Activated CD8-positive, alpha-beta T cell treated with anti-CD3 and anti-CD28 coated beads, Interleukin-2, amount 10 ng/mL, durations not matched to agents 7 days and 5 days (primary cell): Measurements from ENCODE around the gene TCEANC. TPM values are rescaled to one million over a fixed set of nuclear protein-coding genes. Genes with fewer than 3 reads are reported as not detected.
A peak's percentile ranks its signal among the peaks of the same experiment; 100 is the strongest.
"Not testable (repeated sequence)": the region's sequence is repeated elsewhere in the genome, so short reads cannot be mapped to it uniquely, and the experiment has no call there.

Source experiments
- ATAC-seq: fragments of 150-1000 bp; cut with Tn5 transposase; one replicate; pipeline ENCODE4 v1.10.0; 2021; ENCODE audit warnings: moderate library complexity
- CTCF ChIA-PET: fragments of 350-600 bp; sonication (Branson Sonifier 250); formaldehyde crosslinking; loops from one replicate; lab custom pipeline; 2021; ENCODE audit warnings: antibody characterized with exemption; lab: Charles Lee
- POLR2A ChIA-PET: fragments of 350-600 bp; sonication (Branson Sonifier 250); formaldehyde crosslinking; loops from one replicate; lab custom pipeline; 2021; ENCODE audit warnings: antibody characterized with exemption; lab: Charles Lee
- DNase-seq: peaks from one replicate; pipeline ENCODE4 v3.0.0-alpha.2; 2020
- H3K27ac Mint-ChIP-seq: one replicate; pipeline ENCODE4 v1.8.0; 2021; ENCODE audit warnings: mild to moderate bottlenecking, mixed read lengths
- H3K27me3 Mint-ChIP-seq: one replicate; pipeline ENCODE4 v1.8.0; 2021; ENCODE audit warnings: low read depth, mixed read lengths
- H3K36me3 Mint-ChIP-seq: one replicate; pipeline ENCODE4 v1.8.0; 2021; ENCODE audit warnings: low read depth, mixed read lengths
- H3K4me1 Mint-ChIP-seq: one replicate; pipeline ENCODE4 v1.8.0; 2021; ENCODE audit warnings: low read depth, mixed read lengths
- H3K4me3 Mint-ChIP-seq: one replicate; pipeline ENCODE4 v1.8.0; 2021; ENCODE audit warnings: mild to moderate bottlenecking, mixed read lengths
- H3K9me3 Mint-ChIP-seq: one replicate; pipeline ENCODE4 v1.8.0; 2022; ENCODE audit warnings: mixed read lengths; ENCODE audit not compliant: insufficient read depth
- total RNA-seq, 2 experiments: library from RNA; stranded (reverse); gene quantifications; one replicate each; pipeline ENCODE4 v1.2.3, GENCODE V29; 2021

Gene TCEANC
- total RNA-seq, 2 experiments from 2014 or later = 3.8 to 4.1 TPM

- Mint-ChIP-seq H3K4me1 (no peaks in the 10 kb centered on the region), H3K36me3 (no peaks in the 10 kb centered on the region), H3K27me3 (no peaks in the 10 kb centered on the region), H3K27ac (no peak overlapping the region), H3K4me3 (no peak overlapping the region), H3K9me3 (no peaks in the 10 kb centered on the region)
- no peak for DNase-seq
- POLR2A ChIA-PET = no interaction called here
- CTCF ChIA-PET = no interaction called here
- ATAC-seq = no peak
Measured at GRCh38 chrX:13676885-13677284, 23.9 kb downstream of the TCEANC start.

GRCh38 chrX:13679700-13680099, 26.8 kb downstream of the TCEANC start:
- H3K4me1 Mint-ChIP-seq, POLR2A ChIA-PET, ATAC-seq, H3K36me3 Mint-ChIP-seq, H3K4me3 Mint-ChIP-seq, H3K27ac Mint-ChIP-seq, DNase-seq, H3K27me3 Mint-ChIP-seq, H3K9me3 Mint-ChIP-seq: not testable (repeated sequence)
- CTCF ChIA-PET = interaction anchor here (1.7 kb wide), 1 partner anchor 10 kb away, joined by 6 read pairs; no protein-coding TSS in a partner anchor

- CTCF ChIA-PET = interaction anchor here (1.7 kb wide), 1 partner anchor 12 kb away, joined by 6 read pairs; no protein-coding TSS in a partner anchor
- POLR2A ChIA-PET = no interaction called here
- Mint-ChIP-seq H3K36me3 (no peaks in the 10 kb centered on the region), H3K4me3 (no peak overlapping the region), H3K9me3 (no peaks in the 10 kb centered on the region), H3K4me1 (peaks cover 5% of the 10 kb centered on the region), H3K27me3 (no peaks in the 10 kb centered on the region), H3K27ac (no peak overlapping the region)
- ATAC-seq = no peak
- no peak for DNase-seq
Measured at GRCh38 chrX:13681595-13681994, 28.7 kb downstream of the TCEANC start.

DNA sequence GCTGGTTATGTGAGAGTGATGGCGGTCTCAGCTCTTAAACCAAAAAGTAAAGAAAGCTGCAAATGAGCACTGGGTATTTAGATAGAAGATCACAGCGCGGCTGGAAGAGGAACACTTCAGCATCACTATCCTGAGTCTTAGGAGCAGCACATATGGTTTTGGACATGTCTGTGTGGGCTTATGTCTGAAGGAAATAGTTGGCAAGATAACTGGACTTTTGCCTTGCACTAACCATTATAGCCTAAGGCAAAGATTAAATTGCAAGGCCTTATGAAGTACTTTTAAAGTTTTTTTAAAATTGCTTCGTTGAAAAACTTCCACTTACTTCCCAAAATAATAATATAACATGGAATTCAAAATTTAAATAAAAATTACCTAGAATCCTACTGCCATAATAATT, 31.4 kb downstream of the TCEANC start:
- H3K4me3 Mint-ChIP-seq = no peak overlapping the region
- CTCF ChIA-PET = no interaction called here
- H3K9me3 Mint-ChIP-seq = no peaks in the 10 kb centered on the region
- peaks cover 15% of the 10 kb centered on the region for H3K4me1 Mint-ChIP-seq
- ATAC-seq (no peak), DNase-seq (no peak)
- no peak overlapping the region for H3K27ac Mint-ChIP-seq
- H3K27me3 Mint-ChIP-seq = no peaks in the 10 kb centered on the region
- POLR2A ChIA-PET = no interaction called here
- no peaks in the 10 kb centered on the region for H3K36me3 Mint-ChIP-seq

GRCh38 chrX:13685126-13685763, 32.3 kb downstream of the TCEANC start:
- H3K36me3 Mint-ChIP-seq = no peaks in the 10 kb centered on the region
- ChIA-PET CTCF (no interaction called here), POLR2A (no interaction called here)
- H3K4me3 Mint-ChIP-seq = no peak overlapping the region
- ATAC-seq (no peak), DNase-seq (no peak)
- no peaks in the 10 kb centered on the region for H3K27me3 Mint-ChIP-seq
- no peak overlapping the region for H3K27ac Mint-ChIP-seq
- no peaks in the 10 kb centered on the region for H3K9me3 Mint-ChIP-seq
- peaks cover 17% of the 10 kb centered on the region for H3K4me1 Mint-ChIP-seq

DNA sequence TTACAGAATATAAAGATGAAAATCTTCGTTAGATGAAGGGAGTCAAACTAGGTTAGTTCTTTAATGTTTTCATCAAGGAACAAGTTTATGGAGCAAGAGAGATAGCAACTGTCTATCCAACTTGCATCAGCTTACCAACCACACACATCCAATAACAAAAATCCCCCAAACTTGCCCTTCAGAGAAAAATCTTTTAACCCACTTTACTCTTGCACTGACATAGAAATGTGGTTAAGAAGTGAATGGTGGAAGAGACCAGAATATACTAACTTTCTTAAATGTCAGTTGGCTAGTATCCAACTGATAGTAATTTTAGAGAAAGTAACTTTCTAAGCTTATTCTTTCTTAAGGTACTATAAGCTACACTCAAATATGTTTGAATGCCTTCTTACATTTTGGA, 34.3 kb downstream of the TCEANC start:
- Mint-ChIP-seq H3K4me1 (peaks cover 30% of the 10 kb centered on the region), H3K27ac (no peak overlapping the region), H3K27me3 (no peaks in the 10 kb centered on the region), H3K9me3 (no peaks in the 10 kb centered on the region), H3K36me3 (peaks cover 6% of the 10 kb centered on the region), H3K4me3 (no peak overlapping the region)
- CTCF ChIA-PET = interaction anchor here (0.9 to 1.6 kb wide), 3 partner anchors 10 to 48 kb away, joined by 3 to 4 read pairs (median 3); partner anchors contain the start of genes OFD1 and TRAPPC2
- POLR2A ChIA-PET = interaction anchor here (1.0 to 2.4 kb wide), 4 partner anchors 33 to 343 kb away, joined by 3 to 18 read pairs (median 6); partner anchors contain the start of genes GEMIN8, OFD1 and TRAPPC2
- DNase-seq (no peak), ATAC-seq (no peak)

GRCh38 chrX:13688384-13688957, 35.5 kb downstream of the TCEANC start:
- no peak for DNase-seq
- CTCF ChIA-PET = interaction anchor here (0.9 to 1.4 kb wide), 4 partner anchors 19 to 182 kb away, joined by 3 to 5 read pairs (median 4); no protein-coding TSS in a partner anchor

GRCh38 chrX:13688958-13689740, 36.2 kb downstream of the TCEANC start, which contains the start of gene RAB9A:
Gene RAB9A (plus strand): TSS chrX:13689128. CDS start chrX:13708747, 19,619 bp downstream.
- POLR2A ChIA-PET = interaction anchor here (1.0 to 2.4 kb wide), 5 partner anchors 20 to 341 kb away, joined by 4 to 18 read pairs (median 4); partner anchors contain the start of genes GEMIN8, OFD1, TCEANC and TRAPPC2
- DNase-seq (peak; percentile 78), ATAC-seq (peak; percentile 96)
- Mint-ChIP-seq H3K4me3 (peak within 1 kb of the TSS; percentile 75), H3K27me3 (no peaks in the 10 kb centered on the region), H3K27ac (peak within 1 kb of the TSS; percentile 81), H3K36me3 (peaks cover 8% of the 10 kb centered on the region), H3K4me1 (peaks cover 48% of the 10 kb centered on the region), H3K9me3 (no peaks in the 10 kb centered on the region)
- CTCF ChIA-PET = interaction anchor here (1.2 to 1.4 kb wide), 2 partner anchors 19 to 182 kb away, joined by 4 to 5 read pairs; no protein-coding TSS in a partner anchor

More at GRCh38 chrX:13688384-13688957, 35.5 kb downstream of the TCEANC start:
- Mint-ChIP-seq H3K4me3 (peak overlapping the region; percentile 75), H3K9me3 (no peaks in the 10 kb centered on the region), H3K4me1 (peaks cover 42% of the 10 kb centered on the region), H3K36me3 (peaks cover 7% of the 10 kb centered on the region), H3K27ac (peak overlapping the region; percentile 81), H3K27me3 (no peaks in the 10 kb centered on the region)
- POLR2A ChIA-PET = interaction anchor here (0.9 to 2.4 kb wide), 5 partner anchors 19 to 341 kb away, joined by 3 to 18 read pairs (median 4); partner anchors contain the start of genes GEMIN8, OFD1, TCEANC and TRAPPC2
- no peak for ATAC-seq

DNA sequence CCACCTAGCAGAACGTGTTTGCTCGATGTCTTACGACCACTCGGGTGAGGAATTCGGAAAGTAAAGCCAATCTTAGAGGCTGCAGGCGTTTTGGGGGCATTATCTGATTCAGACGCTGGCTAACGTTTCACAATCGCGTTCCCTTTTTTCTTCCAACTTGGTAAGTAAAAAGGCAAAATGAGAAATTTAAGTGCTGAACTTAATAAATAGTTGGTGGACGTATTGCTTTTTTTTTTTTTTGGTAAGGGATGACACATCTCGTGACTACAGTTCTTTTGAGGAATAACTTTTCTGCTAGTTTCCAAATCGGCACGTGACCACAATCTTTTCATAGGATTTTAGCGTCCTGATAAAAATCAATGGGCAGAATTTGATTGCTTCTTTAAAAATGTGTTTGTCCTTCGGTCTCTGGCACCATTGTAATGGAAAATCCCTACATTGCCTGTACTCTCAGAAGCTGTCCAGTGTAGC, 36.8 kb downstream of the TCEANC start:
- Mint-ChIP-seq H3K4me3 (peak overlapping the region; percentile 75), H3K27me3 (no peaks in the 10 kb centered on the region), H3K9me3 (no peaks in the 10 kb centered on the region), H3K4me1 (peaks cover 54% of the 10 kb centered on the region), H3K36me3 (peaks cover 8% of the 10 kb centered on the region), H3K27ac (peak overlapping the region; percentile 81)
- no peak for ATAC-seq
- no peak for DNase-seq
- POLR2A ChIA-PET = interaction anchor here (1.2 to 2.4 kb wide), 3 partner anchors 20 to 340 kb away, joined by 4 to 18 read pairs (median 7); partner anchors contain the start of genes GEMIN8, OFD1 and TRAPPC2
- CTCF ChIA-PET = no interaction called here

DNA sequence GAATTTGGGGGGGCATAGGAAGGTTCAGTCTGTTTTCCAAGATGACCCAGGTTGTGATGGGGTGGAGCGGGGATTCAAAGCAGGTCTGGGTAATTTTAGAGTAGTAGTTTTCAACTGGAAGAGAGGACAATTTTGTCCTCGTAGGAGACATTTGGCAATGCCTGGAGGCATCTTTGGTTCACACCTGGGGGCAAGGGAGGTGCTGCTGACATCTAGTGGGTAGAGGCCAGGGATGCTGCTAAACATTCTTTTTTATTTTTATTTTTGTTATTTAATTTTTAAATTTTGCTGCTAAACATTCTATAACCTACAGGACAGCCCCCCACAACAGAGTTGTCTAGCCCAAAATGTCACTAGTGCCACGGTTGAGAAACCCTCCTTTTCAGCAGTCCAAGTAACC, 37.9 kb downstream of the TCEANC start:
- DNase-seq (peak; percentile 21), ATAC-seq (no peak)
- Mint-ChIP-seq H3K27ac (no peak overlapping the region), H3K4me3 (peak overlapping the region; percentile 75), H3K27me3 (no peaks in the 10 kb centered on the region), H3K4me1 (peaks cover 56% of the 10 kb centered on the region), H3K36me3 (peaks cover 12% of the 10 kb centered on the region), H3K9me3 (no peaks in the 10 kb centered on the region)
- ChIA-PET CTCF (no interaction called here), POLR2A (interaction anchor here (0.7 kb wide), 1 partner anchor 30 kb away, joined by 4 read pairs; no protein-coding TSS in a partner anchor)

DNA sequence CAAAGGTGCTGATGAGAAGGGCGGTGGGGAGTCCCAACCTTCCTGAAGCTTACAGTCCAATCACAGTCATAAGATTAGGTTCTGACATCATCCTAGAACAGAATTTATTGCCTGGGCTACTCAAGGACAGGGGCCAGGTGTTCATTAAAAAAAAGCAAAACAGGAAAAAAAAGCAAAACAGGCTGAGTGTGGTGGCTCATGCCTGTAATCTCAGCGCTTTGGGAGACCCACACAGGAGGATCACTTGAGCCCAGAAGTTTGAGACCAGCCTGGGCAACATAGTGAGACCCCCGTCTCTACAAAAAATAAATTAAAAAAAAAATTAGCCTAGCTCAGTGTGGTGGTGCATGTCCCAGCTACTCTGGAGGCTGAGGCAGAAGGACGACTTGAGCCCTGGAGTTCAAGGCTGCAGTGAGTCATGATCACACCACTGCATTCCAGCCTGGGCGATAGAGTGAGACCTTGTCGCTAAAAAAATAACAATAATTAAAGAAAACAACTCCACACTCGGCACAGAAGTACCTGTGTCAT, 39.0 kb downstream of the TCEANC start:
- Mint-ChIP-seq H3K27me3 (no peaks in the 10 kb centered on the region), H3K27ac (no peak overlapping the region), H3K9me3 (no peaks in the 10 kb centered on the region), H3K4me1 (peaks cover 58% of the 10 kb centered on the region), H3K4me3 (no peak overlapping the region), H3K36me3 (peaks cover 12% of the 10 kb centered on the region)
- DNase-seq (no peak), ATAC-seq (no peak)
- ChIA-PET CTCF (no interaction called here), POLR2A (interaction anchor here (1.0 kb wide), 1 partner anchor 39 kb away, joined by 3 read pairs; the partner anchor contains the start of gene TCEANC)
